ENCODE data around the gene ARSI.

ARSI gene

DNA sequence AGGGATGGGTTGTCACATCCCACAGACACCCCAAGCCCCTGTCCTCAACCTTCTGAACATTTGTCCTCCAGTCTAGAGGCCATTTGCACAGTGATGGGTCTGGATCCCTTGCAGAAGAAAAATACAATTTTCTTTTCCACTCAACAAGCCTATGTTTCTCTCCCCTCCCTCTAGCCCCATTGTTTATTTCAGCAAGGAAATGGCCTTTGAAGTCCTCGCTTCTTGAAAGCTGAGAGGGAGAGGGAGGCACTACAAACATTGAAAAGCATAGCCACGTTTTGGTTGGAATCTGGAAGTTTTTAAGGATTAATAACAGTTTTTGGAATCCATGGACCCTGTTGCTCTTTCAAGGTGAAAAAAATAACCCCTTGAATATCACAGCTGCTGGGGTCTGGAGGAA is 24.0 kb upstream of the ARSI start:
- no peak for DNase-seq (ENCODE audit: low spot score)

DNA sequence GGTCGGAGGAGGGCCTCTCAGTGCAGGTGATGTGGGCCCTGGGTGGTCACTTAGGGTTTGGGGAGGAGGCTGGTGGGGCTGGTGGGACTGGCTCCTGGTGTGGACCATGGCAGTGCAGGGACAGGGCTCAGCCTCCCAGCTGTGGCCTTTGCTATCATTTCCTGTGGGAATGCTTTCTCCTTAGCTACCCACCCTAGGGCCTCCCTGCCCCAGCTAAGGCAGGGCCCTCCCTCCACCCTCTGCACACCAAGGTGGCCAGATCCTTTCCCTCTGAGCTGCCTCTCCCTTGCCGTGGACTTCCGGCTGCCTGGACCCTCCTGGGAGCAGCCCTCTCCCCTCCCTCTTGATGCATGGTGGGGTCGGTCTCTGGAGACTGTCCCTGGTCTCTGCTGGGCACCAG is 22.7 kb upstream of the ARSI start:
- DNase-seq (ENCODE audit: low spot score) = no peak

DNA sequence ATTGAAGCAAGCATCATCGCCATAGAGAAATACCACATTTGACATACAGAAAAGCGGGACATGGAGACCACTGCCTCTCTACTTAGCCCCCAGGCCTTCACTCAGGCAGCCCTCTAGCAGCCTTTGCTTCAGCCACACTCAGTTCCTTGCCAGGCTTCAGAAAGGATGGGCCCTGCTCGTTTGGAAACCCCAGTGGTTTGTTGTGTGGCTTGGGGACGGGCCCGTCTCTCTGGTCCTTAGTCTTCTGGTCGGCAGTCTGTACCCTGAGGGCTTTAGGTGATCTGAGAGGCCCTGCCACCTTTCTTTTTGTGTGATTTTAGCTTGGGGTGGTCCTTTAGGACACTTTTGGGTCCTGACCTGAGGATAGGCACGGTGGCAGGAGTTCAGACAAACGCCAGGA is 21.1 kb upstream of the ARSI start:
- no peak for DNase-seq (ENCODE audit: low spot score)

DNA sequence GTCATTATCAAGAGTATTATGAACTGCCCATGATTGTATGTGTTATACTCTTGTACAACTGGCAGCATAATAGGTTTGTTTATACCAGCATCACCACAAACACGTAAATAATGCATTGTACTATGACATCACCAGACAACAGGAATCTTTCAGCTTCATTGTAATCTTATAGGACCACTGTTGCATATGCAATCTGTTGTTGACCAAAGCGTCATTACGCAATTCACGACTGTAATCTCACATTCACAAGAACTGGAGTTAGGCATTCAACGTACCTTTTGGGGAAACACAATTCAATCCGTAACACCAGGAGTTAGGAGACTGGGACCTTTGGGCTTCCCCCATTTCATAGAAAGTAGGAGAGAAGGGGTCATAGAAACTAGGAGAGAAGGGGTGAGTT is 20.4 kb upstream of the ARSI start:
- no peak for DNase-seq (ENCODE audit: low spot score)

- no peak for DNase-seq (ENCODE audit: low spot score)
These were observed 19.5 kb upstream of the ARSI start for GRCh38 chr5:150322202-150322601.

- no peak for DNase-seq (ENCODE audit: low spot score)
These were observed 19.1 kb upstream of the ARSI start for GRCh38 chr5:150321784-150322183.

GRCh38 chr5:150321211-150321610 is 18.5 kb upstream of the ARSI start:
- no peak for DNase-seq (ENCODE audit: low spot score)

DNA sequence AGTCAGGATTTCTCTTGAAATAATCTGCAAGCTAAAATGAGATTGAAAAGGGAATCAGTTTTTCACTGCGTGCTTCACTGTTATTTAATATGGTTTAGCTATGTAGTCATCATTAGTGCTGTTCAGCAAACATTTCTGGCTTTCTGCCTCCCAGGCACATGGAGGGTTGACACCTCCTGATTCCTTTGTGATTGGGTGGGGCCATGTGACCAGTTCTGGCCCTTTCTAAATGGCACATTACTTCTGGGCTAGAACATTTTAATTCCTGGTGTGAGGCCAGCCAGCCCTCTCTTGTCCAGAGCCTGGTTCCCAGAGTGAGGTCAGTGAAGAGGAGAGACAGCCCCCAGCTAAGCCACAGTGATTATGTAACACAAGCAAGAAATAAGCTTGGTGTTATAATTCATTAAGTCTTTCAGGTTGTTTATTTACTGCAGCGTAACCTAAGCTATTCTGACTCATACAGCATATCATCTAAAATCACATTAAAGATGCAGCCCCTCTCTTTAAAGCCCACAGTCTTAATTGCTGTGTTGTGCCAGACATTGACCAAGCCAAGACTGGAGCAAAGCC is 17.4 kb upstream of the ARSI start:
- no peak for DNase-seq (ENCODE audit: low spot score)

DNA sequence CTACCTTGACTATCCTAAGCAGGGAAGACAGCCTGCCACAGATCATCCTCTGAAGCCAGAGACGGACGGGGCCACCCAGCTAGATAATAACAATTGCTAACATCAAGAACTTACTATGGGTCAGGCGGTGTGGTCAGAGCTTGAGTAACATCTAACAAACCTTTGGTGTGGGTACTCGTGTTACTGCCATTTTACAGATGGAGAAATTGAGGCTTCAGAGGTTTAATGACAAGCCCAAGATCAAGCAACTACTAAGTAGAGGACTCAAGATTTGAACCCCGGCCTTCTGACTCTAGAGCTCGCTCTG is 16.7 kb upstream of the ARSI start:
- DNase-seq (ENCODE audit: low spot score) = no peak

DNA sequence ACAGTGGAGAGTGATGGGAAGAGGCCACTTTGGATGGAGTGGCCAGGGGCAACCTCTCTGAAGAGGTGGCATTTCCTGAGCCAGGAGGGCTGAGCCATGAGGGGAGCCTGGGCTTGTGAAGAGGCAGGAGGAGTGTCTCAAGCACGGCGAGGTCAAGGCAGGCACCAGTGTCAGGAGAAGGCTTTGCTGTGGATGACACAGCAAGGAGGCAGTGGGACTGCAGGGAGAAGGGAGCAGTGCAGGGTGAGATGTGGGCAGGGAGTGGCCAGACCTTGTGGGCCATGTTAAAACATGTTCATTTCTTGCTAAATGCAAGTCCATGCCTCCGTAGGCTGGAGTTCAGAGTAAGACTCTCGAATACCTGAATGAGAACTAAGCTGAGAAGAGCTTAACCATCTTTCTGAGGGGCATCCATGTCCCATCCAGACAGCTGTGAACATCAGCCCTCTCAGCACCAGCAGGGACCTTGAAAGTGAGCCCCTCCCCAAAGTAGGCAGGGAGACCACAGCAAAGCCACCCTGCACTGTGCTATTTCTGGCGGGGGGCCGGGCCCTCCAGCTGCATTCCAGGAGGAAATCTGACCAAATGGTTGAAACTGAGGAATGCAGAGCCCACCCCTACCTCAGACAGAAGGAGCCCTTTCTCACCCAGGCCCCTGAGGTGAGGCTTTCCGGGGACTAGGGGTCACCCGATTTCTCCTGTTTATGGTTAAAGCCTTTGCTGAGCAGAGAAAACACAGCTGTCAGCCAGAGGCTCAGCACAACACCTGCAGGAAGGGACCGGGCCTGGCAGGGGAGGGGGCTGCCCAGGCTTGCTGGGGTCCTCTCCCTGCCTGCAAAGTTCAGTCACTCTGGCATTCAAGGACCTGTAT is 16.1 kb upstream of the ARSI start:
- no peak for DNase-seq (ENCODE audit: low spot score)

DNA sequence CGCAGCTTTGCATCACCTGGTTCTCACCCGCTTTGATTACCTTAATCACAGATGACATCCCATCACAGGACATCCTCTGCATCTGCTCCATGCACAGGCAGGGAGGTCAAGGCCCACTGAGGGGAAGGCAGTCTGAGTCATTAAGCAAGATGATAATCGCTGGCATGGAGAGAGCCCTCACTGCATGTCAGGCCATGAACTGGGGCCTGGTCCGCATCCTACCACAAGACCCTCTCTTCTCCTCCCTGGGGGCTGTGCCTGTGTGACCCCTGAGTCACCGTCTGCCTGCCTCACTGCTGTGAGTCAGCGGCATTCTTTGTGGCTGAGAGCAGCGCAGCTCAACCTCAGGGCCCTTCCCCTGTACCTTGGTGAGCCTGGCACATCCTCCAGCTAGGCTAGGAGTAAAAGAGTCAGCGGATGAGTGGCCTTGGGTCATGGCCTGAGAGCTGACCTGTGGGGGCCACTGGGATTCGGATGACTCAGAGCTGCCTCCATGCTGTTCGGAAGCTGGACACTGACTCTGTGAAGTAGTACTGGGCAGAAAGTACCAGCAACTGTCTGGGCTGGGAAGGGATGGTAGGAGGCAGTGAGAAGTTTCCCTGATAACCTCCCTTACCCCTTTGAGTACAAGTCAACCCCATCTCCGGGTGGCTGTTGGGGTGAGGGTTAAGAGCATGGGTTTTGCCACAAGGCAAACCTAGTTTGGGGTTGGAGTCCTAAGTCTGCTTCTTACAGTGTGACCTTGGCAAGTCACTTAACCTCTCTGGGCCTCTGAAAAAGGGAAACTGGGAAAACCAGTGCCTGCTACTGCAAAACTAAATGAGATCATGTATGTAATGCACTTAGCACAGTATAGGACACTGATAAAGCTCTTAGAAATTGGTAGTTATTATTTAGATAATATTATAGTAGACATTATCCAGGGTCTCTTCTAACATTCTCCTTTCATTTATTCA is 14.6 kb upstream of the ARSI start:
- no peak for DNase-seq (ENCODE audit: low spot score)

DNA sequence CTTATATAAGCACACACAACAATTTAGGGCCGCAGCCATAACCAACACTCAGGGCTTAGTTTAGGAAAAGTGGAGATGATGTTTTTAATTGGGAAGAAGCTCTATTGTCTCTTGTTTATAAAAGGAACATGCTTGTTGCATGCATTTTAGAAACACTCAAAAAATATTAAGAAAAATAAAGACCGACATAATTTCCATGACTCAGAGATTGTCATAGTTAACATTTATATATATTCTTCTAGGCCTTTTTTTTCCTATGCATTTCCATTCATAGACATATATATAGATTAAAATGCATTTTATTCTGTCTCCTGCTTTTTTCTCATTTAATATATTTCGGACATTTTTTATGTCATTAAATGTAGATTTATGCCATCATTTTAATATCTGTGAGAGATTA is 13.6 kb upstream of the ARSI start:
- no peak for DNase-seq (ENCODE audit: low spot score)

DNA sequence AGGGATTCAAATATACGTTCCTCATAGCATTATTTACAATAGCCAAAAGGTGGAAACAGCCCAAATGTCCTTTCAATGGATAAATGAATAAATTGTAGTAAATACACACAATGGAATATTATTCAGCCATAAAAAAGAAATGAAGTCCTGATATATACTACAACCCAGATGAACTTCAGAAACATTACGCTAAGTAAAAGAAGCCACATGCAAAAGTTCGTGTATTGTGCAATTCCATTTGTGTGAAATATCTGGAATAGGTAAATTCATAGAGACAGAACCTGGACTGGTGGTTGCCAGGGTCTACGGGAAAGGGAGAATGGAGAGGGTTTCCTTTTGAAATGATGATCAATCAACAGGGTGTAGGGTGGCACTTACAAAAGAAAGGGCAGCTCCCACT is 12.5 kb upstream of the ARSI start:
- DNase-seq (ENCODE audit: low spot score) = no peak

GRCh38 chr5:150313921-150314716 is 11.4 kb upstream of the ARSI start:
- DNase-seq (ENCODE audit: low spot score) = no peak

DNA sequence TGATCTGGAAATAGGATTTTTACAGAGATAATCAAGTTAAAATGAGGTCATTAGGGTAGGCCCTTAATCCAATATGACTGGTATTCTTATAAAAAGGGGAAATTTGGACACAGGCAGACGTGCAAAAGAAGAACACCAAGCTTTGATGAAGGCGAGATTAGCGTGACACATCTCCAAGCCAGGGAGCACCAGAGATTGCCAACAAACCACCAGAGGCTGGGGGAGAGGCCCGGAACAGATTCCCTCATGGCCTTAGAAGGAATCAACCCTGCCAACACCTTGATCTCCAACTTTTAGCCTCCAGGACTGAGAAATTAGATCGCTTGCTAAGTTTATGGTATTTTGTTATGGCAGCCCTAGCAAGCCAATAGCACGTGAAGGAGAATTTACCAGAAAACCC is 10.8 kb upstream of the ARSI start:
- DNase-seq (ENCODE audit: low spot score) = no peak

GRCh38 chr5:150312518-150312917 is 9.8 kb upstream of the ARSI start:
- no peak for DNase-seq (ENCODE audit: low spot score)

DNA sequence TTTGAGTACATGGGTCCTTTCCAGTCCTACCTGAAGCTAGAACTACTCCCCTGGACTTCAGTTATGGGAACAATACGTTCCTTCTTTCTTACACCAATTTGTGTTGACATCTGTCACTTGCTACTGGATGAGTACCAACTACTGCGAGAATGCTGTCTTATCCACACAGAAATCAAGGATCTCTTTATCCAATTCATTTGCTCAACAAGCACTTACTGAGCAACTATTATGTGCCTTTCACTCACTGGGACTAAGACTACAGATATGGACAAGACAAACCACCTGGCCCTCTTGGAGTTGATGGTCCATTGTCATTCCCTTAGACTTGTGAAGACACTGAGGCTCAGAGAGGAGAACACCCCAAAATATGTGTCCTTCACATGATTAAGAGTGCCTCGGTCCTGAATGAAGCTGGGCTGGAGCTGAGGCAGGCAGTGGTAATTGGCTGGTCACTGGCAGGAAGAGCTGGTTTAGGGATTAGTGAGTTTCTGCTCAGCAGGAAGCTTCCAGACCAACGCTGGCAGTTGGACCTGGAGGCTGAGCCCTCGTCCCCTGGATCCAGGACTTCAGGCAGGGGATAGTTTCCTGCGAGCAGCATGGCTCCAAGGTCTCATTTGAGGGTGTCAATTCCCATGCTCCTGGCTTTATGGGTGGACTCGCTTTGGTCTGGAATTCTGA is 8.4 kb upstream of the ARSI start:
- DNase-seq (ENCODE audit: low spot score) = no peak

- no peak for DNase-seq (ENCODE audit: low spot score)
These were observed 7.5 kb upstream of the ARSI start for GRCh38 chr5:150310246-150310645.

GRCh38 chr5:150309886-150310239 is 7.2 kb upstream of the ARSI start:
- no peak for DNase-seq (ENCODE audit: low spot score)

GRCh38 chr5:150309101-150309885 is 6.6 kb upstream of the ARSI start:
- DNase-seq (ENCODE audit: low spot score) = no peak
